H9 (cell line): Measurements from ENCODE around the gene GSTO2. TPM values are rescaled to one million over a fixed set of nuclear protein-coding genes. Genes with fewer than 3 reads are reported as not detected.

Source experiments
- DNase-seq: peaks from one replicate; pipeline ENCODE4 v3.0.0-alpha.2; 2017
- H2AFZ ChIP-seq: one replicate; pipeline ENCODE4 v1.6.1; 2013; ENCODE audit warnings: mild to moderate bottlenecking, low read length, control low read depth, moderate library complexity
- H2AK5ac ChIP-seq: 2 replicates; pipeline ENCODE4 v1.6.1; 2013; ENCODE audit warnings: low read length, control low read depth, mixed read lengths; ENCODE audit not compliant: insufficient read length
- H2BK120ac ChIP-seq: one replicate; pipeline ENCODE4 v1.6.1; 2013; ENCODE audit warnings: low read depth, mild to moderate bottlenecking, low read length, control low read depth, inconsistent platforms; ENCODE audit not compliant: poor library complexity, severe bottlenecking
- H2BK12ac ChIP-seq: 2 replicates; pipeline ENCODE4 v1.6.1; 2013; ENCODE audit warnings: low read length, control low read depth, mixed read lengths, low read depth; ENCODE audit not compliant: insufficient read length
- H2BK15ac ChIP-seq: 2 replicates; pipeline ENCODE4 v1.6.1; 2013; ENCODE audit warnings: low read depth, low read length, control low read depth
- H2BK20ac ChIP-seq: one replicate; pipeline ENCODE4 v1.6.1; 2013; ENCODE audit warnings: low read depth, mild to moderate bottlenecking, low read length, control low read depth, inconsistent platforms; ENCODE audit not compliant: poor library complexity, severe bottlenecking
- H2BK5ac ChIP-seq: 2 replicates; pipeline ENCODE4 v1.6.1; 2013; ENCODE audit warnings: low read length, control low read depth, mixed read lengths; ENCODE audit not compliant: insufficient read length
- H3K14ac ChIP-seq: 2 replicates; pipeline ENCODE4 v1.6.1; 2013; ENCODE audit warnings: low read length, control low read depth; ENCODE audit not compliant: insufficient read depth
- H3K18ac ChIP-seq: 2 replicates; pipeline ENCODE4 v1.6.1; 2013; ENCODE audit warnings: low read depth, mild to moderate bottlenecking, mixed read lengths, low read length, control low read depth; ENCODE audit not compliant: insufficient read length
- H3K23ac ChIP-seq: 2 replicates; pipeline ENCODE4 v1.6.1; 2013; ENCODE audit warnings: low read length, control low read depth, mixed read lengths, low read depth; ENCODE audit not compliant: insufficient read length
- H3K23me2 ChIP-seq: 2 replicates; pipeline ENCODE4 v1.6.1; 2013; ENCODE audit warnings: low read depth, mild to moderate bottlenecking, mixed read lengths, low read length, control low read depth; ENCODE audit not compliant: insufficient read length, poor library complexity, severe bottlenecking
- H3K27ac ChIP-seq: 2 replicates; pipeline ENCODE4 v1.5.1; 2013; ENCODE audit warnings: low read length, control low read depth, mixed read lengths, low read depth; ENCODE audit not compliant: insufficient read length
- H3K27me3 ChIP-seq: 2 replicates; pipeline ENCODE4 v1.6.1; 2013; ENCODE audit warnings: low read length, control low read depth, inconsistent platforms; ENCODE audit not compliant: insufficient read depth
- H3K4ac ChIP-seq: 2 replicates; pipeline ENCODE4 v1.6.1; 2013; ENCODE audit warnings: low read depth, mild to moderate bottlenecking, control low read depth, inconsistent platforms, low read length, moderate library complexity
- H3K4me1 ChIP-seq: 2 replicates; pipeline ENCODE4 v1.6.1; 2013; ENCODE audit warnings: low read length, control low read depth, inconsistent platforms; ENCODE audit not compliant: insufficient read depth
- H3K4me2 ChIP-seq: 2 replicates; pipeline ENCODE4 v1.6.1; 2013; ENCODE audit warnings: low read length, control low read depth, mixed read lengths; ENCODE audit not compliant: insufficient read length, insufficient read depth
- H3K56ac ChIP-seq: 2 replicates; pipeline ENCODE4 v1.6.1; 2013; ENCODE audit warnings: low read depth, mild to moderate bottlenecking, mixed read lengths, low read length, control low read depth; ENCODE audit not compliant: insufficient read length
- H3K79me1 ChIP-seq: 2 replicates; pipeline ENCODE4 v1.6.1; 2013; ENCODE audit warnings: low read depth, mild to moderate bottlenecking, moderate library complexity, low read length, control low read depth, inconsistent platforms; ENCODE audit not compliant: insufficient read depth, poor library complexity, severe bottlenecking
- H3K79me2 ChIP-seq: 2 replicates; pipeline ENCODE4 v1.6.1; 2013; ENCODE audit warnings: low read length, control low read depth, inconsistent platforms; ENCODE audit not compliant: insufficient read depth
- H3K9ac ChIP-seq: 2 replicates; pipeline ENCODE4 v1.6.1; 2013; ENCODE audit warnings: low read length, control low read depth, mixed read lengths; ENCODE audit not compliant: insufficient read length; ENCODE audit errors: extremely low read depth
- H3K9me3 ChIP-seq: one replicate; pipeline ENCODE4 v1.6.1; 2013; ENCODE audit warnings: low read depth, low read length, inconsistent platforms; ENCODE audit not compliant: control insufficient read depth
- H3T11ph ChIP-seq: one replicate; pipeline ENCODE4 v1.6.1; 2013; ENCODE audit warnings: mild to moderate bottlenecking, low read length, control low read depth, inconsistent platforms
- H4K20me1 ChIP-seq: one replicate; pipeline ENCODE4 v1.6.1; 2013; ENCODE audit not compliant: control insufficient read depth, insufficient read length, insufficient read depth
- H4K5ac ChIP-seq: 2 replicates; pipeline ENCODE4 v1.6.1; 2013; ENCODE audit warnings: low read depth, mild to moderate bottlenecking, mixed read lengths, low read length, control low read depth; ENCODE audit not compliant: insufficient read length
- H4K8ac ChIP-seq: replicated peaks from 2 replicates; pipeline ENCODE4 v1.6.1; 2013; ENCODE audit warnings: low read length, control low read depth, mixed read lengths, low read depth; ENCODE audit not compliant: insufficient read length
- H4K91ac ChIP-seq: 2 replicates; pipeline ENCODE4 v1.6.1; 2013; ENCODE audit warnings: low read depth, mild to moderate bottlenecking, moderate library complexity, mixed read lengths, low read length, control low read depth; ENCODE audit not compliant: insufficient read length
- H3K27ac Mint-ChIP-seq, 3 experiments: 2 replicates in 2 of 3; 3 replicates in 1 of 3; pipeline ENCODE4 v1.8.0; 2020 to 2021; ENCODE audit warnings: mixed read lengths in 3 of 3, mild to moderate bottlenecking in 1 of 3, moderate library complexity in 1 of 3
- H3K27me3 Mint-ChIP-seq: 2 replicates; pipeline ENCODE4 v1.8.0; 2021; ENCODE audit warnings: low read depth, mild to moderate bottlenecking, moderate library complexity, mixed read lengths
- H3K36me3 Mint-ChIP-seq, 3 experiments: 2 replicates in 2 of 3; 3 replicates in 1 of 3; pipeline ENCODE4 v1.8.0; 2020 to 2021; ENCODE audit warnings: low read depth in 3 of 3, mixed read lengths in 3 of 3; ENCODE audit not compliant: insufficient read depth in 1 of 3
- H3K4me1 Mint-ChIP-seq, 2 experiments: 2 replicates each; pipeline ENCODE4 v1.8.0; 2020; ENCODE audit warnings: mixed read lengths in 2 of 2
- H3K4me3 Mint-ChIP-seq, 2 experiments: 2 replicates in 1 of 2; 3 replicates in 1 of 2; pipeline ENCODE4 v1.8.0; 2020 to 2021; ENCODE audit warnings: mild to moderate bottlenecking in 2 of 2, mixed read lengths in 2 of 2, moderate library complexity in 1 of 2
- H3K9me3 Mint-ChIP-seq, 2 experiments: 2 replicates in 1 of 2; 3 replicates in 1 of 2; pipeline ENCODE4 v1.8.0; 2020; ENCODE audit warnings: mild to moderate bottlenecking in 2 of 2, mixed read lengths in 2 of 2, moderate library complexity in 1 of 2
- CTCF ChIP-seq: fragments of 200-600 bp; sonication (generic); conservative IDR thresholded peaks from 3 replicates; pipeline ENCODE4 v1.8.0; 2021; ENCODE audit warnings: antibody characterized with exemption, mild to moderate bottlenecking
- WGBS: extraction: QIAGEN DNeasy Blood & Tissue Kit; methylation state at CpG from one replicate; pipeline ENCODE4 v1.1.7; 2013; ENCODE audit warnings: missing lambda C conversion rate, low lambda C conversion rate, mixed read lengths; ENCODE audit not compliant: insufficient read length; ENCODE audit errors: extremely low coverage; 5-methylcytosine and 5-hydroxymethylcytosine counted together
- total RNA-seq: library from RNA; stranded (reverse); gene quantifications from 2 replicates; pipeline ENCODE4 v1.2.1, GENCODE V29; 2021

GSTO2 gene
- total RNA-seq, 1 experiment from 2014 or later = 14.5 TPM

- peaks cover 12% of the 10 kb centered on the region for H3K23me2 ChIP-seq
- TF ChIP-seq CTCF = no peak
- no peak within 1 kb of the TSS for H3K23ac ChIP-seq
- H2BK5ac ChIP-seq = no peak within 1 kb of the TSS
- no peaks in the 10 kb centered on the region; the same call in 1 of the 2 replicates for H3K79me2 ChIP-seq
- no peak within 1 kb of the TSS for H2BK20ac ChIP-seq
- H4K8ac ChIP-seq = no peak within 1 kb of the TSS
- peak within 1 kb of the TSS; percentile 87 for H3K4me2 ChIP-seq
- Mint-ChIP-seq H3K4me3 (peak within 1 kb of the TSS; percentile 77 to 87), H3K36me3 (peaks cover 0 to 22% (median 11%) of the 10 kb centered on the region in 3 experiments; a peak in 5 of 7 replicates), H3K27ac (peak within 1 kb of the TSS in 2 of 3 experiments; percentile 62 to 90; a peak in 4 of 7 replicates), H3K4me1 (peaks cover 51 to 60% of the 10 kb centered on the region in 2 experiments), H3K27me3 (peaks cover 15% of the 10 kb centered on the region), H3K9me3 (no peaks in the 10 kb centered on the region)
- no peaks in the 10 kb centered on the region for H3K79me1 ChIP-seq
- H3K9me3 ChIP-seq = no peaks in the 10 kb centered on the region
- no peak within 1 kb of the TSS for H3K4ac ChIP-seq
- H3K4me1 ChIP-seq = peaks cover 11% of the 10 kb centered on the region; the same call in 1 of the 2 replicates
- H2AK5ac ChIP-seq = no peak within 1 kb of the TSS
- no peaks in the 10 kb centered on the region for H4K20me1 ChIP-seq
- H4K5ac ChIP-seq = no peak within 1 kb of the TSS
- peak within 1 kb of the TSS; percentile 36 for H3K18ac ChIP-seq
- WGBS = no CpG with 5 or more reads among the region's 69 CpGs
- H2BK12ac ChIP-seq = no peak within 1 kb of the TSS
- peak within 1 kb of the TSS; percentile 44; the same call in 1 of the 2 replicates for H3K14ac ChIP-seq
- no peak within 1 kb of the TSS for H2AFZ ChIP-seq
- no peak within 1 kb of the TSS for H2BK15ac ChIP-seq
- H2BK120ac ChIP-seq = no peak within 1 kb of the TSS
- peak; percentile 74 for DNase-seq
- no peak within 1 kb of the TSS for H3K56ac ChIP-seq
- no peak within 1 kb of the TSS for H4K91ac ChIP-seq
- H3K9ac ChIP-seq = peak within 1 kb of the TSS; percentile 30
- H3K27me3 ChIP-seq = no peaks in the 10 kb centered on the region; the same call in 1 of the 2 replicates
- H3K27ac ChIP-seq = no peak within 1 kb of the TSS
- H3T11ph ChIP-seq = no peak within 1 kb of the TSS
Observed at GRCh38 chr10:104254493-104255310, 14.3 kb upstream of the GSTO2 start, which contains the start of gene GSTO1. Gene GSTO1 (plus strand): TSS chr10:104254892. CDS start chr10:104254929, 37 bp downstream.
